HEK293T (cell line): ENCODE measurements around the gene NMNAT2.

Experiments used
- ARNT ChIP-seq: fragments of 450-650 bp; IDR thresholded peaks from 2 replicates; pipeline ENCODE4 v1.6.1; 2017; ENCODE audit warnings: mild to moderate bottlenecking
- BHLHE40 ChIP-seq: fragments of 450-650 bp; IDR thresholded peaks from 2 replicates; pipeline ENCODE4 v1.6.1; 2016; ENCODE audit warnings: mild to moderate bottlenecking, moderate library complexity, borderline replicate concordance
- ELF4 ChIP-seq: fragments of 450-650 bp; IDR thresholded peaks from 2 replicates; pipeline ENCODE4 v1.6.1; 2017; ENCODE audit warnings: antibody characterized with exemption
- FOXA1 ChIP-seq: fragments of 450-650 bp; IDR thresholded peaks from 2 replicates; pipeline ENCODE4 v1.6.1; 2016; ENCODE audit warnings: mild to moderate bottlenecking
- FOXK2 ChIP-seq: fragments of 450-650 bp; IDR thresholded peaks from 2 replicates; pipeline ENCODE4 v1.6.1; 2016; ENCODE audit warnings: mild to moderate bottlenecking
- FOXM1 ChIP-seq: fragments of 450-650 bp; IDR thresholded peaks from 2 replicates; pipeline ENCODE4 v1.6.1; 2017; ENCODE audit warnings: mild to moderate bottlenecking, borderline replicate concordance
- HDGF ChIP-seq: fragments of 450-650 bp; IDR thresholded peaks from 2 replicates; pipeline ENCODE4 v1.6.1; 2017; ENCODE audit warnings: antibody characterized with exemption, borderline replicate concordance
- L3MBTL2 ChIP-seq: fragments of 450-650 bp; conservative IDR thresholded peaks from 2 replicates; pipeline ENCODE4 v1.6.1; 2016; ENCODE audit warnings: mild to moderate bottlenecking
- LEF1 ChIP-seq: fragments of 450-650 bp; IDR thresholded peaks from 2 replicates; pipeline ENCODE4 v1.6.1; 2017; ENCODE audit warnings: mild to moderate bottlenecking, borderline replicate concordance
- PKNOX1 ChIP-seq: fragments of 450-650 bp; IDR thresholded peaks from 2 replicates; pipeline ENCODE4 v1.6.1; 2016
- SP1 ChIP-seq: fragments of 450-650 bp; IDR thresholded peaks from 2 replicates; pipeline ENCODE4 v1.6.1; 2017
- SUZ12 ChIP-seq: fragments of 450-650 bp; IDR thresholded peaks from 2 replicates; pipeline ENCODE4 v1.6.1; 2016; ENCODE audit warnings: mild to moderate bottlenecking
- TARDBP ChIP-seq: fragments of 450-650 bp; IDR thresholded peaks from 2 replicates; pipeline ENCODE4 v1.6.1; 2016

GRCh38 chr1:183404476-183404875, 13.7 kb downstream of the NMNAT2 start:
- TF ChIP-seq SP1 = no peak
- TF ChIP-seq FOXA1 = no peak
- no peak for TF ChIP-seq TARDBP
- no peak for TF ChIP-seq HDGF
- no peak for TF ChIP-seq ELF4
- no peak for TF ChIP-seq PKNOX1
- no peak for TF ChIP-seq BHLHE40
- no peak for TF ChIP-seq FOXK2
- no peak for TF ChIP-seq LEF1
- no peak for TF ChIP-seq FOXM1
- no peak for TF ChIP-seq L3MBTL2
- no peak for TF ChIP-seq SUZ12
- no peak for TF ChIP-seq ARNT
